ENCODE results near the gene DCK. TPM values are rescaled to one million over a fixed set of nuclear protein-coding genes. Genes with fewer than 3 reads are reported as not detected.
"Not testable (repeated sequence)": the region's sequence is repeated elsewhere in the genome, so short reads cannot be mapped to it uniquely, and the experiment has no call there.

DCK gene
- total RNA-seq, 2 donors from 2014 or later = 12.8 to 13.2 TPM

GRCh38 chr4:71050809-71051208, 57.4 kb downstream of the DCK start:
- intact Hi-C loops (cut with DNase I) = no loop called here
- no peak for DNase-seq (ENCODE audit: low spot score)

- DNase-seq (ENCODE audit: low spot score) = no peak
- intact Hi-C loops (cut with DNase I) = no loop called here
Observed at GRCh38 chr4:71052034-71052433, 58.6 kb downstream of the DCK start.

DNA sequence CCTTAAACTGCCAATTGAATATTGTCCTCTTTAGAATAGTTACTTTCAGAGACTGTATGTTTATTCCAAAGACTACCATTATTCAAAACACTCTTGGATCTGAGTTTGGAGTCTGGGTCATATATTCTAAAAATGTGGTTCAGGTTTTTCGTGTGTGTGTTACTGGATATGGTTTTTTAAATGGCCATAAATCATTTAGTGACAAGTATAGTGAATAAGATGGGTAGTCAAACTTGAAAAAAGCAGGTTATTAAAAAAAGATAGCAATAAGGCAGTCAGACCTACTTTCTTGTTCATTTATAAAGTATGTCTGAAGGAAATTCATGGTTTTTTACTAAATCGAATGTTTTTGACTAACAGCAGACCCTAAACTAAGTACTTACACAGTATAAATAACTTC, 59.3 kb downstream of the DCK start:
- intact Hi-C loops (cut with DNase I) = no loop called here
- DNase-seq (ENCODE audit: low spot score) = no peak

GRCh38 chr4:71053613-71054012, 60.2 kb downstream of the DCK start:
- DNase-seq (ENCODE audit: low spot score); intact Hi-C loops (cut with DNase I): not testable (repeated sequence)

- intact Hi-C loops (cut with DNase I); DNase-seq (ENCODE audit: low spot score): not testable (repeated sequence)
Observed at GRCh38 chr4:71059573-71059972, 66.1 kb downstream of the DCK start.

DNA sequence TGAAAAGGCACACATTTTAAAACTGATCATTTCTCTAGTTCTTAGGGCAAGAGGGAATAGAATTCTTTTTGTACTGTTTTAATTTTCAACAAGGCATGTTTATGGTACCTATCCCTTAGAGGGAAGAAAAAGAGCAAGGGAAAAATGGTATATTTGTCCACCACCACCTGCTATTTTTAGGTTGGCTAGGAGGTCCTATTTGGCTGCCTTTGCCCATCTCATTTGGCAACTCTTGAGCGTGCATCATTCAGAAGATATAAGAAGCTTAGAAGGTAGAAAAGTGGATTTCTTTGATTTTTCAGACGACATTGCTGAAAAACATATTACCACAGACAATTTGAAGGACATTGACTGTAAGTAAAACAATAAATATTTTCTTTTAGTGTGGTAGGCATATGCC, 69.0 kb downstream of the DCK start:
- DNase-seq (ENCODE audit: low spot score) = no peak
- intact Hi-C loops (cut with DNase I) = no loop called here

- intact Hi-C loops (cut with DNase I) = no loop called here
- DNase-seq (ENCODE audit: low spot score) = no peak
Observed at GRCh38 chr4:71063711-71064110, 70.3 kb downstream of the DCK start.

DNA sequence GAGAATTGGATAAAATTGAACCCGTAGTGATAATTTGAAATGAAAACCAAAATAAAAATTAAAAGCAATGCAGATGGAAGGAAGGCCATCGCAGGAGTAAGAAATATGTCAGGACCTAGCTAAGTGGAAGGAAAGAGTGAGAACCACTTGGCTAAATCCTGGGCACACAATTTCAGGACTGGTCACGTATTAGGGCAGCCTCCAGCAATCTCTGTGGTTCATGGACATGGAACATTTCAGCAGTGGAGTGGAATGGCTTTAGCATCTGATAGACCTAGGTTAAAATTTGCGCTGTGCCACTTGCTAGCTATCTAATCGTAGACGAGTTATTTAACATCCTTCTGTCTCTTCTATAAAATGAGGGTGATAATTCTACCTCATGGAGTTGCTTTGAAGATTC, 71.1 kb downstream of the DCK start:
- intact Hi-C loops (cut with DNase I) = no loop called here
- DNase-seq (ENCODE audit: low spot score) = no peak

DNA sequence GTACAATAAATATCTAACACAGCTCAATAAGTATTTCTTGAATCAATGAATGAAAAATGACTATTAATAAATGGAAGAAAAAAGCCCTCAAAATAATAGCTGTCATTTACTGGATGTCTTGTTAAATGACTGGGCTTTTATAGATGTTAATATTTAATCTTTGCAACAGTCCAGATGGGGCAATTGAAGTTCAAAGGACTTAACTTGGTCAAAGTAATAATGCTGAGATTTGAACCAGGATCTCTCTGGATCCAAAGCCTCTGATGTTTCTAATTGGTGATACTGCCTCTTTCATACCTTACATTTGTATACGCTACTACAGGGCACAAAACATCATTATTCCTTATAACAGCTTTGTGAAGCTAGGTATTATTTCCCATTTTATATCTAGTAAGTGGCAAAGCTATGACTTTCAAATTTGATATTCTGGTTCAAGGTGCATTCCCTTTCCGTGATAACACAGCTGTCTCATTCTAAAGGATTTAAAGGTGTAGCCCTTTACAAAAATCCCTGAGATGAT, 72.6 kb downstream of the DCK start:
- no peak for DNase-seq (ENCODE audit: low spot score)
- intact Hi-C loops (cut with DNase I) = no loop called here

DNA sequence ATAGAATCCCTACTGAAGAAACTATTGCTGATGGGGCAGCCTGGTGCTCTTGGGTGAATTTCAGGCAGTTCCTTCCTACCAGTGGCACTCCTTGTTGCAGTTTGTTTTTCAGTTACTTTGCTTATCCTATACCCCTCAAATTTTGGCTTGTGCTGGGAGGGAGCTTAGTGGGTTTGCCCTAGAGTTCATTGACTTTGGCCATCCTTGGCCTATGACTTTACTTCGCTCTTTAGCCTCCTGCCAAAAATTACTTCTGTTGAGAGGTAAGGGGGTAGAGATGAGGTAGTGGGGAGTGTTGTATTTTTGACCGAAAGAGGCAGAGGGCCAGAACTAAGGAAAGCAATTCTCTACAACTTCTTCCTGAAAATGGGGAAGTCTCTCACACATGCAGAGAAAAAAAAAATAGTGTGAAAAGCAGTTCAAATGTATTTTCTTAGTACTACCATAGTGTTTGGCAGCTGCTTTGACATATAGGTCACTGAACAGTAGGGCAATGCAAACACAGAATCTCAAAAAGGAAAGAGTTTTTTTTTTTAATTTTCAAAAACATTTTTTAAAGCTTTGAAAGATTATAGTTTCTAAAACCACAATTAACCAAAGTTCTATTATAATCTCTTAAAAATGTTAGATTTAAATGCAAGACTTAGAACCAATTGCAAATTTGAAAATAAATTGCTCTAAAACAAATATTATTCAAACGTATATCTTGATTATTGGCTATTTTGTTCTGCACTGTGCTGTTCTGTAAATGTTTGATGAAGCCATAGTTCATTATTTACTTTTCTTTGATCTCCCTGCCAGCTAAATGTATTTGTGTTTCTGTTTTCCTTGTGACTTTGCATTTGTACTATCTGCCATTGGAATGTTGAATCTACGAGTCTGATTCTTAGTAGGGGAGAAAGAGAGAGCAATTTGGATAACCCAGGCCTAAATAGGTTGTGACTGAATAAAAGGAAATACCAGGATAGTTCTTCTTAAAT, 73.6 kb downstream of the DCK start:
- intact Hi-C loops (cut with DNase I) = no loop called here
- DNase-seq (ENCODE audit: low spot score) = no peak

GRCh38 chr4:71069063-71069462, 75.6 kb downstream of the DCK start:
- intact Hi-C loops (cut with DNase I) = no loop called here
- no peak for DNase-seq (ENCODE audit: low spot score)

GRCh38 chr4:71070015-71070414, 76.6 kb downstream of the DCK start:
- intact Hi-C loops (cut with DNase I) = no loop called here
- no peak for DNase-seq (ENCODE audit: low spot score)

GRCh38 chr4:71074452-71075299, 81.2 kb downstream of the DCK start:
- intact Hi-C loops (cut with DNase I) = no loop called here

More at GRCh38 chr4:71074452-71075299, 81.2 kb downstream of the DCK start:
- no peak for DNase-seq (ENCODE audit: low spot score)

Other genes starting within 250 kb of the DCK start
- 10 to 100 TPM; 43.5 to 44.0 TPM for gene GRSF1, start 153.8 kb upstream of the DCK start, total RNA-seq
- gene MOB1B, start 91.3 kb upstream of the DCK start, total RNA-seq = 10 to 100 TPM; 21.8 to 29.1 TPM

All from posterior vena cava (tissue), 2 donors.